ENCODE data around the gene SEC24B. TPM values are rescaled to one million over a fixed set of nuclear protein-coding genes. Genes with fewer than 3 reads are reported as not detected.

Gene SEC24B
- polyA plus RNA-seq, 1 donor from 2014 or later, result 20.4 TPM

DNA sequence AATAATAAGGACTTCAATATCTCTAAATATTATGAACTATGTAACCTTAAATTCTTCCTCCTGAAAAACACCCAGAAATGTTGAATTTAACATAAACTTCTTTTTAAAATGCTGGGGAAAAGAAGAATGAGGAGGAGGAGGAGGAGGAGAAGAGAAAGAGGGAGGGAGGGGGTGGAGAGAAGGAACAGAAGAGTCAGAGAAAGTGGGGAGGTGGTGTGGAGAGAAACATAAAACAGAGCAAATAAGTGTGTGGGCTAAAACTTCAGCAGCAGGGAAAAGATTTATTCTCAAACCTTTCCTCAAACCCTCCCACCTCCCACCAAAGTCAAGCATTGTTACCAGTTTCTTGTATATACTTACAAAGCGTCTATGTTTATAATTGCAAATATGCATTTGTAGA lies 34.7 kb upstream of the SEC24B start:
- no peak overlapping the region for H3K27ac ChIP-seq (ENCODE audit: low read length)

DNA sequence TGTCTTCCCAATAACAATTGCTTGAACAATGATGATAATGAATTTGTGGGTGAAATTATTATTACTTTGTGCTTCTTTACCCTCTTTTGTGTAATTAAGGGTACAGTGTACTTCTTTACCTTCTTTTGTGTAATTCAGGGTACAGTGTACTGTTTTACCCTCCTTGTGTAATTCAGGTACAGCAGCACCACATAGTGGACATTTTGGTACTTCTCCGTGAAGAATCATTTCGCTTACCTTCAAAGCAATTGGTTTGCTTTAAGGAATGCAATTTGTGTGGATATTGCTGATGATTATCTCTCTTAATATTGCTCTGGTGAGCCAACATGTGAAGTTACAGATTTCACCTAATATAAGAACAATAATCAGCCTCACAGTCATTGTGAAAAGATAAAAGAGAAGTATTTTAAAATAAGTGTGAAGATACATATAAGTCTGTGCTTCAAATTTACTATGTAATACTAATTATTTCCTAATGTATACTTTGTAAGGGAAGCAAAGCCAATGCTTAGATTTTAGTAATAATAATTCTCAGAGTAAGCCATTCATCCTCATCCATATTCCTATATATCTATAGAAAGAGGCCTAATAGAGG lies 27.2 kb upstream of the SEC24B start:
- Histone ChIP-seq H3K4me2 (ENCODE audit: low read length) (no peak overlapping the region), H3K27me3 (ENCODE audit: insufficient read depth, low read depth, low read length) (no peaks in the 10 kb centered on the region), H3K4me3 (ENCODE audit: low read length) (no peak overlapping the region), H3K9me3 (ENCODE audit: low read length) (no peaks in the 10 kb centered on the region), H2AFZ (ENCODE audit: low read depth, low read length) (no peak overlapping the region), H3K9me2 (ENCODE audit: insufficient read depth, low read length) (no peaks in the 10 kb centered on the region), H3K79me2 (replicated peaks; ENCODE audit: insufficient read depth, low read length) (no peaks in the 10 kb centered on the region), H3K9ac (ENCODE audit: low read length) (no peak overlapping the region), H3F3A (ENCODE audit: insufficient read depth, low read length, poor library complexity, severe bottlenecking) (no peaks in the 10 kb centered on the region), H3K36me3 (ENCODE audit: insufficient read depth, low read length) (no peaks in the 10 kb centered on the region), H4K20me1 (ENCODE audit: insufficient read depth) (no peaks in the 10 kb centered on the region), H3K27ac (ENCODE audit: low read length) (no peak overlapping the region)
- no peak for TF ChIP-seq POLR2AphosphoS5 (IDR thresholded peaks at IDR 0.05)
- no peak for TF ChIP-seq EP300 (conservative IDR thresholded peaks at IDR 0.05; ENCODE audit: poor library complexity, severe bottlenecking)
- no peak for TF ChIP-seq TAF1 (IDR thresholded peaks at IDR 0.05; ENCODE audit: low read depth)
- TF ChIP-seq, protein P1, sequence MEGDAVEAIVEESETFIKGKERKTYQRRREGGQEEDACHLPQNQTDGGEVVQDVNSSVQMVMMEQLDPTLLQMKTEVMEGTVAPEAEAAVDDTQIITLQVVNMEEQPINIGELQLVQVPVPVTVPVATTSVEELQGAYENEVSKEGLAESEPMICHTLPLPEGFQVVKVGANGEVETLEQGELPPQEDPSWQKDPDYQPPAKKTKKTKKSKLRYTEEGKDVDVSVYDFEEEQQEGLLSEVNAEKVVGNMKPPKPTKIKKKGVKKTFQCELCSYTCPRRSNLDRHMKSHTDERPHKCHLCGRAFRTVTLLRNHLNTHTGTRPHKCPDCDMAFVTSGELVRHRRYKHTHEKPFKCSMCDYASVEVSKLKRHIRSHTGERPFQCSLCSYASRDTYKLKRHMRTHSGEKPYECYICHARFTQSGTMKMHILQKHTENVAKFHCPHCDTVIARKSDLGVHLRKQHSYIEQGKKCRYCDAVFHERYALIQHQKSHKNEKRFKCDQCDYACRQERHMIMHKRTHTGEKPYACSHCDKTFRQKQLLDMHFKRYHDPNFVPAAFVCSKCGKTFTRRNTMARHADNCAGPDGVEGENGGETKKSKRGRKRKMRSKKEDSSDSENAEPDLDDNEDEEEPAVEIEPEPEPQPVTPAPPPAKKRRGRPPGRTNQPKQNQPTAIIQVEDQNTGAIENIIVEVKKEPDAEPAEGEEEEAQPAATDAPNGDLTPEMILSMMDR (IDR thresholded peaks at IDR 0.05; ENCODE audit: poor library complexity, severe bottlenecking), result peak; percentile 92
- TF ChIP-seq SMC3 (conservative IDR thresholded peaks at IDR 0.05; ENCODE audit: poor library complexity), result peak; percentile 95
- peak; percentile 95 for TF ChIP-seq RAD21 (conservative IDR thresholded peaks at IDR 0.05)
- no peak for TF ChIP-seq MXI1 (conservative IDR thresholded peaks at IDR 0.05; ENCODE audit: poor library complexity, severe bottlenecking)
- TF ChIP-seq, protein P2, sequence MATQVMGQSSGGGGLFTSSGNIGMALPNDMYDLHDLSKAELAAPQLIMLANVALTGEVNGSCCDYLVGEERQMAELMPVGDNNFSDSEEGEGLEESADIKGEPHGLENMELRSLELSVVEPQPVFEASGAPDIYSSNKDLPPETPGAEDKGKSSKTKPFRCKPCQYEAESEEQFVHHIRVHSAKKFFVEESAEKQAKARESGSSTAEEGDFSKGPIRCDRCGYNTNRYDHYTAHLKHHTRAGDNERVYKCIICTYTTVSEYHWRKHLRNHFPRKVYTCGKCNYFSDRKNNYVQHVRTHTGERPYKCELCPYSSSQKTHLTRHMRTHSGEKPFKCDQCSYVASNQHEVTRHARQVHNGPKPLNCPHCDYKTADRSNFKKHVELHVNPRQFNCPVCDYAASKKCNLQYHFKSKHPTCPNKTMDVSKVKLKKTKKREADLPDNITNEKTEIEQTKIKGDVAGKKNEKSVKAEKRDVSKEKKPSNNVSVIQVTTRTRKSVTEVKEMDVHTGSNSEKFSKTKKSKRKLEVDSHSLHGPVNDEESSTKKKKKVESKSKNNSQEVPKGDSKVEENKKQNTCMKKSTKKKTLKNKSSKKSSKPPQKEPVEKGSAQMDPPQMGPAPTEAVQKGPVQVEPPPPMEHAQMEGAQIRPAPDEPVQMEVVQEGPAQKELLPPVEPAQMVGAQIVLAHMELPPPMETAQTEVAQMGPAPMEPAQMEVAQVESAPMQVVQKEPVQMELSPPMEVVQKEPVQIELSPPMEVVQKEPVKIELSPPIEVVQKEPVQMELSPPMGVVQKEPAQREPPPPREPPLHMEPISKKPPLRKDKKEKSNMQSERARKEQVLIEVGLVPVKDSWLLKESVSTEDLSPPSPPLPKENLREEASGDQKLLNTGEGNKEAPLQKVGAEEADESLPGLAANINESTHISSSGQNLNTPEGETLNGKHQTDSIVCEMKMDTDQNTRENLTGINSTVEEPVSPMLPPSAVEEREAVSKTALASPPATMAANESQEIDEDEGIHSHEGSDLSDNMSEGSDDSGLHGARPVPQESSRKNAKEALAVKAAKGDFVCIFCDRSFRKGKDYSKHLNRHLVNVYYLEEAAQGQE (IDR thresholded peaks at IDR 0.05; ENCODE audit: borderline replicate concordance), result no peak
- TF ChIP-seq EZH2 (IDR thresholded peaks at IDR 0.05; ENCODE audit: borderline replicate concordance, insufficient read depth, low read length, poor library complexity, severe bottlenecking), result no peak

More for the DNA sequence above, 34.7 kb upstream of the SEC24B start:
- H4K20me1 ChIP-seq (ENCODE audit: insufficient read depth), result no peaks in the 10 kb centered on the region
- H3K27me3 ChIP-seq (ENCODE audit: insufficient read depth, low read depth, low read length), result no peaks in the 10 kb centered on the region
- no peak overlapping the region for H3K9ac ChIP-seq (ENCODE audit: low read length)
- no peaks in the 10 kb centered on the region for H3K79me2 ChIP-seq (replicated peaks; ENCODE audit: insufficient read depth, low read length)
- no peak overlapping the region for H3K4me3 ChIP-seq (ENCODE audit: low read length)
- H3K9me3 ChIP-seq (ENCODE audit: low read length), result no peaks in the 10 kb centered on the region
- H3K9me2 ChIP-seq (ENCODE audit: insufficient read depth, low read length), result no peaks in the 10 kb centered on the region
- no peaks in the 10 kb centered on the region for H3K36me3 ChIP-seq (ENCODE audit: insufficient read depth, low read length)
- TF ChIP-seq MXI1 (conservative IDR thresholded peaks at IDR 0.05; ENCODE audit: poor library complexity, severe bottlenecking) (no peak), EZH2 (IDR thresholded peaks at IDR 0.05; ENCODE audit: borderline replicate concordance, insufficient read depth, low read length, poor library complexity, severe bottlenecking) (no peak), TAF1 (IDR thresholded peaks at IDR 0.05; ENCODE audit: low read depth) (no peak)
- no peaks in the 10 kb centered on the region for H3F3A ChIP-seq (ENCODE audit: insufficient read depth, low read length, poor library complexity, severe bottlenecking)
- H3K4me2 ChIP-seq (ENCODE audit: low read length), result no peak overlapping the region
- no peak overlapping the region for H2AFZ ChIP-seq (ENCODE audit: low read depth, low read length)
